Measurements from ENCODE around the gene NAA16. TPM values are rescaled to one million over a fixed set of nuclear protein-coding genes. Genes with fewer than 3 reads are reported as not detected.

The NAA16 gene
- total and polyA plus RNA-seq, 5 experiments from 2014 or later: 22.6 to 95.5 (median 43.3) TPM

DNA sequence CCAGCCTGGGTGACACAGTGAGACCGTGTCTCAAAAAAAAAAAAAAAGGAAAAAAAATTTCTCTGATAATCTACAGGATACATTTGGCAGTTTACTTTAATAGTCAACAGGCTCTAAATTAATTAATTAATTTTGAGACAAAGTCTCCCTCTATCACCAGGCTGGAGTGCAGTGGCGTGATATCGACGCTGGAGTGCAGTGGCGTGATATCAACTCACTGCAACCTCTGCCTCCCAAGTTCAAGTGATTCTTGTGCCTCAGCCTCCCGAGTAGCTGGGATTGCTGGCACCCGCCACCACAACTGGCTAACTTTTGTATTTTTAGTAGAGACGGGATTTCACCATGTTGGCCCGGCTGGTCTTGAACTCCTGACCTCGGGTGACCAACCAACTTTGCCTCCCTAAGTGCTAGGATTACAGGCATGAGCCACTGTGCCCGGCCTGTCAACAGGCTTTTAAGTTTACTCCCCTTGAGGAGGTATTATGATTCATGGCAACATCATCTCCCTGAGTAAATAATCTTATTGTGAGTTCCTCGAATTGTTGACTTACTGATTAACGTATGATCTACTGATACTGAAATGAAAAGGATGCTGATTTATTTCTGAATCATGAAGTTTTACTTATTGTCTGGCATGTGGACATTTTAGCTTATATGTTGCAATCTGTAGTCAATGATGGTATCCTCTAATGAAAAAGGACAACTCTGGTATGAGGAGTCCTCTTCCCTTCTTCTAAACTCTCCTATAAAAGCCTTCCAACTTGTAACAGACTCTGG, 26.4 kb upstream of the NAA16 start:
- H3K4me1 Mint-ChIP-seq: peaks cover 15 to 72% (median 44%) of the 10 kb centered on the region in 4 donors
- no peaks in the 10 kb centered on the region for H3K9me3 Mint-ChIP-seq
- no peak for DNase-seq
- peak overlapping the region in 2 of 10 donors; percentile 69 to 73 for H3K4me3 Mint-ChIP-seq
- no peak for ATAC-seq
- H3K27ac Mint-ChIP-seq: peak overlapping the region in 7 of 10 donors; percentile 16 to 93 (median 81)
- POLR2A ChIA-PET: interaction anchor here (0.6 to 2.7 kb wide), 4 partner anchors 8 to 17 kb away, joined by 3 to 15 read pairs (median 7); no protein-coding TSS in a partner anchor
- peaks cover 0 to 16% (median 0%) of the 10 kb centered on the region in 3 donors for H3K36me3 Mint-ChIP-seq
- no peaks in the 10 kb centered on the region for H3K27me3 Mint-ChIP-seq

DNA sequence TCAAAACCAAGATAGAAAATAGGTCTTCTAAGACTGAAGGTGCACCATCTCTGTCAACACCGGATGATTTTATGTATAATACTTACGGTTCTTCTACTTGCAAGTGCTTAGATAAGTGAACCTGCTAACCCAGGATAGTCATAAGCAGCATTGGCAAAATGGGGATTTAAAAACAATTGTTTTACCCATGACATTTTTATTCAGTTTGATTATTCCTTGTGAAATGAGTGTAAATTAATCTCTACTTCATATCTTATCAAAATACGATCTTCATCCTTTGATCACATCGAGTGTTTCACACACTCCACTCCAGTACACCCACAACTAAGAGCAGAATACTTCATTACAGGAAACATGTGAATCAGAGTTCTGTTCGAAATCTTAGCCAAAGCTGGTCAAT, 24.7 kb upstream of the NAA16 start:
- Mint-ChIP-seq H3K27ac (peak overlapping the region; percentile 68 to 95 (median 88)), H3K36me3 (peaks cover 0 to 14% (median 0%) of the 10 kb centered on the region in 3 donors), H3K4me1 (peaks cover 15 to 64% (median 40%) of the 10 kb centered on the region in 4 donors), H3K9me3 (peaks cover 0 to 1% (median 0%) of the 10 kb centered on the region in 9 donors), H3K27me3 (no peaks in the 10 kb centered on the region), H3K4me3 (peak overlapping the region; percentile 15 to 73 (median 64))
- DNase-seq: peak in 5 of 10 donors; percentile 10 to 76 (median 52)
- POLR2A ChIA-PET: interaction anchor here (0.6 to 2.5 kb wide), 8 partner anchors 12 to 69 kb away, joined by 3 to 19 read pairs (median 3); partner anchors contain the start of gene NAA16
- peak; percentile 93 to 96 for ATAC-seq

DNA sequence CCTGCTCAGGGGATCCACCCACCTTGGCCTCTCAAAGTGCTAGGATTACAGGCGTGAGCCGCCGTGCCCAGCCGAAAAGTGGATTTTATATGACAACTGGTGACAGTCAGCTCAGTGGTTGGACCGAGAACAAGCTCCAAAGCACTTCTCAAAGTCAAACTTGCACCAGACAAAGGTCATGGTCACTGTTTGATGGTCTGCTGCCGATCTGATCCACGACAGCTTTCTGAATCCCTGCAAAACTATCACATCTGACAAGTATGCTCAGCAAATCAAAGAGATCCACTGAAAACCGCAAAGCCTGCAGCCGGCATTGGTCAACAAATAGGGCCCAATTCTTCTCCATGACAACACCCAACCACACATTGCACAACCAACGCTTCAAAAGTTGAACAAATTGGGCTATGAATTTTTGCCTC, 21.6 kb upstream of the NAA16 start:
- peaks cover 0 to 8% (median 5%) of the 10 kb centered on the region in 3 donors for H3K36me3 Mint-ChIP-seq
- peaks cover 17 to 49% (median 39%) of the 10 kb centered on the region in 4 donors for H3K4me1 Mint-ChIP-seq
- peaks cover 0 to 16% (median 2%) of the 10 kb centered on the region in 9 donors for H3K9me3 Mint-ChIP-seq
- ATAC-seq (no peak), DNase-seq (no peak)
- no peak overlapping the region for H3K4me3 Mint-ChIP-seq
- H3K27me3 Mint-ChIP-seq: no peaks in the 10 kb centered on the region
- POLR2A ChIA-PET: interaction anchor here (0.7 kb wide), 2 partner anchors 8 to 15 kb away, joined by 3 to 5 read pairs; no protein-coding TSS in a partner anchor
- no peak overlapping the region for H3K27ac Mint-ChIP-seq

DNA sequence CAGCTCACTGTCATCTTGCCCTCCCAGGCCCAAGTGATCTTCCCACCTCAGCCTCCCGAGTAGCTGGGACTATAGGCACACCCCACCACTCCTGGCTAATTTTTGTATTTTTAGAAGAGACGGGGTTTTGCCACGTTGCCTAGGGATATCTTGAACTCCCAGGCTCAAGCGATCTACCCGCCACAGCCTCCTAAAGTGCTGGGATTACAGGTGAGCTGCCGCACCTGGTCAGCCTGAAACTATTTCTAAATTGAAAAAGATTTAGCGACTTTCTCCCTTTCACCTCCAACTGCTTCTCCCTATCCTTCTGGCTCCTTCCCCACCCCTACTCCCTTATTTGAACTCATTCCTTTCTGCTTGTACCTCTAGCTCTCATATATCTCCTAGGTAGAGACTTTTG, 19.8 kb upstream of the NAA16 start:
- no peaks in the 10 kb centered on the region for H3K27me3 Mint-ChIP-seq
- ATAC-seq (no peak), DNase-seq (no peak)
- POLR2A ChIA-PET: interaction anchor here (0.5 to 1.8 kb wide), 5 partner anchors 9 to 296 kb away, joined by 3 to 7 read pairs (median 4); no protein-coding TSS in a partner anchor
- peak overlapping the region in 3 of 10 donors; percentile 66 to 79 (median 69) for H3K27ac Mint-ChIP-seq
- peaks cover 0 to 24% (median 3%) of the 10 kb centered on the region in 9 donors for H3K9me3 Mint-ChIP-seq
- peaks cover 0 to 13% (median 4%) of the 10 kb centered on the region in 3 donors for H3K36me3 Mint-ChIP-seq
- H3K4me1 Mint-ChIP-seq: peaks cover 10 to 34% (median 27%) of the 10 kb centered on the region in 4 donors
- H3K4me3 Mint-ChIP-seq: peak overlapping the region in 1 of 10 donors; percentile 14

DNA sequence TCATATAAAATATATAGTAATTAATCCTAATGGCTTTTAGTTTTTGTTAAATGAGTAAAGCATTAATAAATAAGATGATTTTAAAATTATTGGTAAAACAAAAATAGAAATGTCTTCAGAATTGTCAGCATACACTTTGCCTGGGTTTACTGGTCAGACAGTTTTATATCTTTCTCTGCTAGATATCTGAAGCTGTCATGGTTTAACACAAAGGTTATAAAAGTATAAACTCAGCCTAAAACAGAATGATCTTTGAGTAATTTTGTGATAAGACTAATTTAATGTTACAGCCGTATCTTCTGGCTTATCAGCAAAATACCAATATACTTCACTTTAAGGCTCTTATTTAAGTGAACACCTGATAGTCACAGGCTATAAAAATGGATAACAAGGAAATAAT, 17.8 kb upstream of the NAA16 start:
- ATAC-seq: no peak
- Mint-ChIP-seq H3K4me3 (no peak overlapping the region), H3K27me3 (no peaks in the 10 kb centered on the region), H3K27ac (no peak overlapping the region), H3K4me1 (peaks cover 3 to 19% (median 12%) of the 10 kb centered on the region in 4 donors), H3K9me3 (peaks cover 0 to 24% (median 3%) of the 10 kb centered on the region in 9 donors), H3K36me3 (peaks cover 0 to 13% (median 2%) of the 10 kb centered on the region in 3 donors)
- no peak for DNase-seq
- POLR2A ChIA-PET: no interaction called here

DNA sequence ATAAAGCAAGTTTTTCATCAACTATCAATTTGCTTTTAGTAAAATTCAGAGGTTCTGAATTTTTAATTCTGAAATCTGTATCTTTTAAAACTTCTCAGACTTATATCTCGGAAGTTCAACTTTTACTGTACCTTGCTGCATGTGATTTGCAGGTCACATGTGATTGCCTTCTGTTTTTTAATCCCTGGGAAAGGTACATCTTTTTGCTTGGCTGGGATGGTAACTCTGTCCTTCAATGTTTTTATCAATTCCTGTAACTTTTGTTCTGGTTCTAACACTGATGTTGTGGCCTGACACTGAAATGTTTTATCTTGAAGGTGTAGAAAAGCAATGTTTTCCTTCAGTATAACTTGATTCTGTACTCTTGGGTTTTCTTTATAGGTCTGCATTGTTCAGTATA, 16.2 kb upstream of the NAA16 start:
- Mint-ChIP-seq H3K4me3 (no peak overlapping the region), H3K36me3 (peaks cover 0 to 13% (median 7%) of the 10 kb centered on the region in 3 donors), H3K27ac (no peak overlapping the region), H3K4me1 (peaks cover 5 to 13% (median 12%) of the 10 kb centered on the region in 4 donors), H3K9me3 (peaks cover 0 to 24% (median 3%) of the 10 kb centered on the region in 9 donors), H3K27me3 (no peaks in the 10 kb centered on the region)
- no peak for ATAC-seq
- no peak for DNase-seq
- POLR2A ChIA-PET: no interaction called here

DNA sequence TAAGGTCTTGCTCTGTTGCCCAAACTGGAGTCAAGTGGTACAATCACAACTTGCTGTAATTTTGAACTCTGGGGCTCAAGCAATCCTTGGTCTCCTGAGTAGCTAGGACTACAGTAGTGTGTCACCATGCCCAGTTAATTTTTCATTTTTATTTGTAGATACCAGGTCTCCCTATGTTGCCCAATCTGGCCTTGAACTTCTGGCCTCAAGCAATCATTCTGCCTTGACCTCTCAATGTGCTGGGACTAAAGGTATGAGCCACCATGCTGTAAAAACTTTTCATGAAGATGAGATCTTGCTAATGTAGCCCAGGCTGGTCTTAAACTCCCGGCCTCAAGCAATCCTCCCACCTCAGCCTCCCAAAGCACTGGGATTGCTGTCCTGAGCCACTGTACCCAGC, 15.1 kb upstream of the NAA16 start:
- no peak for DNase-seq
- no peak for ATAC-seq
- no peak overlapping the region for H3K4me3 Mint-ChIP-seq
- peaks cover 0 to 24% (median 3%) of the 10 kb centered on the region in 9 donors for H3K9me3 Mint-ChIP-seq
- no peaks in the 10 kb centered on the region for H3K27me3 Mint-ChIP-seq
- no peak overlapping the region for H3K27ac Mint-ChIP-seq
- H3K4me1 Mint-ChIP-seq: peaks cover 5 to 16% (median 14%) of the 10 kb centered on the region in 4 donors
- POLR2A ChIA-PET: no interaction called here
- H3K36me3 Mint-ChIP-seq: peaks cover 0 to 13% (median 7%) of the 10 kb centered on the region in 3 donors

DNA sequence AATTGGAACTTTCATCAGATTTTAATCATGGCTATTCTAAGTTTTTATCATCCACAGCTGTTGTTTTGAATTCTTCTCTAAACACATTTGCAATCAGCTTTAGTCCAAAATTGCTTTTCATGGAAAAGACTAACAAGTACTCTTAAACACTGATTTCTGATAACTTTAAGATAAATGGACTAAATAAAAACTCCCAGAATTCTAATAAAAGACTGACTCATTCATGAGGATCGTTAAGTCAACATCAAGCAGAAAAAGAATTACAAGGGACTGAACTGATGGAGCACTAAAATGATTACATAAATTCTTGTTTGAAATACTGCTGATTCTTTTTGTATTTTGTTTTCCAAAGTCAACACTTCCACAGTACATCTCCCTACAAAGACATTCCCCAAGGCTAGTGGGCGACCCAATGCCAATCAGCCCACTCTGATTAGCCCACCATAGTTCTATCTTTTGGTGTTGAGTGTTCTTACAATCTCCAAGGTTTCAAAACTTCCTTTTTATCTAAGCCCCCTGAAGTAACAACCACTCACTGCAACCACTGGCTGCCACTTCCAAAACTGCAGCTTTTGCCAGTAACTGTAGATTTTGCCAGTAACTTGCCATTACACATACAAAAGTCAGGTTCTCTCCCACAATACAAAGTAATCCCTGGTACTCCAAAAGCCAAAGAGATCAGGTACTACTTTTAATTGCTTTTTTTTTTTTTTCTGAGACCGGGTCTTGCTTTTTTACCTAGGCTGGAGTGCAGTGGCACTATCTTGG, 14.0 kb upstream of the NAA16 start:
- Mint-ChIP-seq H3K36me3 (peaks cover 0 to 7% (median 5%) of the 10 kb centered on the region in 3 donors), H3K27me3 (no peaks in the 10 kb centered on the region), H3K27ac (peak overlapping the region in 1 of 10 donors; percentile 32), H3K9me3 (peaks cover 0 to 17% (median 3%) of the 10 kb centered on the region in 9 donors), H3K4me1 (peaks cover 6 to 16% (median 13%) of the 10 kb centered on the region in 4 donors), H3K4me3 (no peak overlapping the region)
- ATAC-seq (no peak), DNase-seq (no peak)
- POLR2A ChIA-PET: interaction anchor here (2.5 kb wide), 1 partner anchor 10 kb away, joined by 12 read pairs; no protein-coding TSS in a partner anchor

DNA sequence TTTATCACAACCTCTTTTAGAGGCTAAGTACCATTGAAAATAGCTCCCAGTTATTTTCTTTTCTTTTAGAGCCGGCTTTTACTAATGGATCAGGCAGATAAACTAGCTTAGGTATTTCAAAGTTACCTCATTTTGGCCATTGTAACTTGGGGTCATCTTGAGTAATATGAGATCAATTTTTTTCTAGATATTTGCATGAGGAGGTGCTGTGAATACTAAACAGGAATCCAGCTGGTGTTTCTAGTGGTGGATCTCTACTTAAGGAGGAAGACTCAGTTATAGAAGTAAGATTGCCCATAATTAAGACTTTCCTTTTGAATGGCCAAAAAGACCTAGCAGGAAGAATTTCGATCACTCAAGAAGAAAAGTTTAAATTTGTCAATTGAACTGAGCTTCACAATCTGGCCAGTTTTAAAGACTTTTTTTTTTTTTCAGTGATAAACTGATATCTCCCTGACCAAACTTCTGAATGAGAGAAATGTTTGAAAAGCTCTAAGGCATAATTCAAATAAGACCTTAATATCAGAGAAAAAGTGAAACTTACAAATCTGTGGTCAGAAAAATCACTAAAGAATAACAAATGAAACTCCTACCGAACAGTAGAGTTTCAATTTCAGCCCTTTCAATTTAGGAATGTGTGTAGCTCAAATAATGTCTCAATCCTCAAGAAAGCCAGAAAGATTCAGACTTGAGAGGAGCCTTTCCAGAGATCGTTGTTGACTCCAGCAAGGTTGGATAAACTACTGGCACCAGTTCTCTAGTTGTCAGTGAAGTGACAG, 11.6 kb upstream of the NAA16 start:
- Mint-ChIP-seq H3K27ac (peak overlapping the region in 1 of 10 donors; percentile 9), H3K27me3 (no peaks in the 10 kb centered on the region), H3K4me1 (peaks cover 6 to 18% (median 13%) of the 10 kb centered on the region in 4 donors), H3K4me3 (no peak overlapping the region), H3K9me3 (peaks cover 0 to 10% (median 2%) of the 10 kb centered on the region in 9 donors), H3K36me3 (peaks cover 0 to 7% (median 5%) of the 10 kb centered on the region in 3 donors)
- ATAC-seq (no peak), DNase-seq (no peak)
- POLR2A ChIA-PET: interaction anchor here (0.7 to 2.5 kb wide), 5 partner anchors 8 to 30 kb away, joined by 3 to 12 read pairs (median 3); no protein-coding TSS in a partner anchor

DNA sequence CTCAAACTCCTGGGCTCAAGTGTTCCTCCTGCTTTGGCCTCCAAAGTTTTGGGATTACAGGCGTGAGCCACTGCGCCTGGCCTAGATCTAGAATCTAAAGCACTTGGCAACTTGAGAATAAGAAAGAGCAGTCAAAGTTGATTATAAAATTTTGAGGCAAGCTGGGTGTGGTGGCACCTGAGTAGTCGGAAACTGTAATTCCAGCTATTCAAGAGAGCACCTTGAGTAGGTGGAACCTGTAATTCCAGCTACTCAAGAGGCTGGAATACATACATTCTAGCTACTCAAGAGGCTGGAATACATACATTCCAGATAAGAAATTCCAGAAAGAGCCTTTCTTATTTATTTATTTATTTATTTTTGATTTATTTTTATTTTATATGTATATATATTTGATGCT, 8.3 kb upstream of the NAA16 start:
- Mint-ChIP-seq H3K36me3 (peaks cover 0 to 5% (median 0%) of the 10 kb centered on the region in 3 donors), H3K27me3 (no peaks in the 10 kb centered on the region), H3K4me3 (no peak overlapping the region), H3K27ac (no peak overlapping the region), H3K4me1 (peaks cover 11 to 31% (median 23%) of the 10 kb centered on the region in 4 donors), H3K9me3 (no peaks in the 10 kb centered on the region)
- DNase-seq (no peak), ATAC-seq (no peak)
- POLR2A ChIA-PET: no interaction called here

DNA sequence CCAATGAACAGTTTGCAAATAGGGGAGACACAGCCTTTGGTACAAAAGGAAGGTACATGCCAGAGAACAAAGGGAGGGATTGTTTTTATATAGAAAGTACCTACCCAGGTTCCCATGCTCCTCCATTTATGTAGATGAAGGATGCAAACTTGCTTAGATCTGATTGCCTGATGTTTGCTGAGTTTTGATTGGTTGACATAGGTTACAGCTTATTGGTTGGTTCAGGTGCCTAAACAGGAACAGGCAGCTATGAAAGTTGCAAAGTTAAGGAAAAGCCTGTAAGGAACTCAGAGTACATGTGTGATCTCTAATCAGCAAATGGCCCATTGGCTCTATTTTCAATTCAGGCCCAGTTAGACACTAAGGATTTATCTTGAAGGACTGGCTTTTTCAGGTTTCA, 6.5 kb upstream of the NAA16 start:
- no peaks in the 10 kb centered on the region for H3K36me3 Mint-ChIP-seq
- POLR2A ChIA-PET: interaction anchor here (1.0 kb wide), 1 partner anchor 8 kb away, joined by 3 read pairs; no protein-coding TSS in a partner anchor
- H3K9me3 Mint-ChIP-seq: no peaks in the 10 kb centered on the region

More for the DNA sequence above, 6.5 kb upstream of the NAA16 start:
- DNase-seq (no peak), ATAC-seq (no peak)
- Mint-ChIP-seq H3K4me1 (peaks cover 10 to 32% (median 22%) of the 10 kb centered on the region in 4 donors), H3K27ac (no peak overlapping the region), H3K27me3 (no peaks in the 10 kb centered on the region), H3K4me3 (no peak overlapping the region)

Data from naive thymus-derived CD8-positive, alpha-beta T cell (primary cell).